Gastrocnemius medialis (tissue), 4 donors: ENCODE data around the gene NABP1.

Experiments
- POLR2A ChIP-seq, 2 donors: fragments of 450-650 bp; IDR thresholded peaks; one replicate each; pipeline ENCODE4 v1.6.1; 2017; ENCODE audit warnings: antibody characterized with exemption in 2 of 2, mild to moderate bottlenecking in 2 of 2, moderate library complexity in 2 of 2
- TF ChIP-seq, protein P1 (sequence below), 5 experiments: fragments of 450-650 bp in 3 of 5; fragments of 200-600 bp in 2 of 5; sonication (generic) in 2 of 5; IDR thresholded peaks in 4 of 5; conservative IDR thresholded peaks in 1 of 5; 1 replicate in 4 of 5; 2 replicates in 1 of 5; pipeline ENCODE4 v1.5.1; 2016 to 2019; ENCODE audit warnings: antibody characterized with exemption in 5 of 5, mild to moderate bottlenecking in 3 of 5, moderate library complexity in 3 of 5

DNA sequence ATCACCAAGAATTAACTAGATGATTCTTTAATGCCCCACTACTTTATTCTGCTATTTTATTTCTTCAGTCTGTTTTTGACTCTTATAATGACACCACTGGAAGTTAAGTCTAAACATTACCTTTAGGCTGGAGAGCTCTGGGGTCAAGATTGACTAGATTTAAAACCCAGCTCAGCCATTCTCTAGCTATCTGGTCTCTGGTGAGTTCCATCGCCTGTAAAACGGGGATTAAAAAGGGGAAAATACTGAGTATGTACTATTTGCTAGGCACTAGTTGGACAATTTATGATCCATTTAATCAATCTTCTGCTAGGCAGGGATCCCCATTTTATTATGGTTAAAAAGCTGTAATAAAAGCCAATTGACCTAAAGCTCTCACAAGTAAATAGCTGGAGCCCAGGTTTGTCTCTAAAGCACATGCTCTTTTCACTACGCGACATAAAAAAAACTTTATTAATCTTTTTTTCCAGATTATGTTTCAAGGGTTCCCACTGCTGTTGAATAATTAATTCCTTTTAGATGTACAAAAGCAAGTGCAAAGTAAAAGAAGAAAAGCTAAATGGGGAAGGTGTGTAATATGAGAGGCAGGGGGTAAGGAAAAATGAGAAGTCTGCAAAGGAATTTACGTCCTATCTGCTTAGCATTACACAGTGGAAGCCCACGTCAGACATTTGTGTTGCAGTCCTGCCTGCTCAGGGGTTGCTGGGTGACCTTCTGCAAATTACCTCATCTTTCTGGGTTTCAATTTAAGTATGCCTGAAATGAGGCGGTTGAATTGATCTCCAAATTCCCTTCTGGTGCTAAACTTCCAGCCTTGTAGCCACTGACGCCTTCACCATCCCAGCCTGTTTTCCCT lies 918 bp upstream of the NABP1 start:
- TF ChIP-seq, protein P1, sequence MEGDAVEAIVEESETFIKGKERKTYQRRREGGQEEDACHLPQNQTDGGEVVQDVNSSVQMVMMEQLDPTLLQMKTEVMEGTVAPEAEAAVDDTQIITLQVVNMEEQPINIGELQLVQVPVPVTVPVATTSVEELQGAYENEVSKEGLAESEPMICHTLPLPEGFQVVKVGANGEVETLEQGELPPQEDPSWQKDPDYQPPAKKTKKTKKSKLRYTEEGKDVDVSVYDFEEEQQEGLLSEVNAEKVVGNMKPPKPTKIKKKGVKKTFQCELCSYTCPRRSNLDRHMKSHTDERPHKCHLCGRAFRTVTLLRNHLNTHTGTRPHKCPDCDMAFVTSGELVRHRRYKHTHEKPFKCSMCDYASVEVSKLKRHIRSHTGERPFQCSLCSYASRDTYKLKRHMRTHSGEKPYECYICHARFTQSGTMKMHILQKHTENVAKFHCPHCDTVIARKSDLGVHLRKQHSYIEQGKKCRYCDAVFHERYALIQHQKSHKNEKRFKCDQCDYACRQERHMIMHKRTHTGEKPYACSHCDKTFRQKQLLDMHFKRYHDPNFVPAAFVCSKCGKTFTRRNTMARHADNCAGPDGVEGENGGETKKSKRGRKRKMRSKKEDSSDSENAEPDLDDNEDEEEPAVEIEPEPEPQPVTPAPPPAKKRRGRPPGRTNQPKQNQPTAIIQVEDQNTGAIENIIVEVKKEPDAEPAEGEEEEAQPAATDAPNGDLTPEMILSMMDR (IDR thresholded peaks at IDR 0.05 in 4 of 5, conservative IDR thresholded peaks at IDR 0.05 in 1 of 5), result no peak
- TF ChIP-seq POLR2A (IDR thresholded peaks at IDR 0.05), result no peak
